ENCODE results near the gene ARL8A. TPM values are rescaled to one million over a fixed set of nuclear protein-coding genes. Genes with fewer than 3 reads are reported as not detected.

ARL8A gene
- polyA plus RNA-seq, 2 of the 4 experiments (the other 2 are of a cell fraction): 23.4 to 49.8 TPM

GRCh38 chr1:202133496-202133895, 11.0 kb downstream of the ARL8A start:
- 0 out of 3 replicates have a peak, but pooled peaks cover 5% of the 10 kb centered on the region for H3K4me1 ChIP-seq
- ChIA-PET POLR2A (no interaction called here), CTCF (interaction anchor here (1.8 to 31.9 kb wide), 5 partner anchors 10 to 238 kb away, joined by 4 to 1624 read pairs (median 25); partner anchors contain the start of genes ELF3, GPR37L1 and RNPEP)
- no peak overlapping the region for H3K27ac ChIP-seq
- ATAC-seq (no peak), DNase-seq (ENCODE audit: low read depth in 1 of 2, low spot score in 1 of 2) (no peak), FAIRE-seq (no peak)
- no peaks in the 10 kb centered on the region for H3K9me3 ChIP-seq
- 83% methylated on average over 8 of the region's 8 CpGs for WGBS (ENCODE audit: missing lambda C conversion rate)
- TF ChIP-seq, protein P1, sequence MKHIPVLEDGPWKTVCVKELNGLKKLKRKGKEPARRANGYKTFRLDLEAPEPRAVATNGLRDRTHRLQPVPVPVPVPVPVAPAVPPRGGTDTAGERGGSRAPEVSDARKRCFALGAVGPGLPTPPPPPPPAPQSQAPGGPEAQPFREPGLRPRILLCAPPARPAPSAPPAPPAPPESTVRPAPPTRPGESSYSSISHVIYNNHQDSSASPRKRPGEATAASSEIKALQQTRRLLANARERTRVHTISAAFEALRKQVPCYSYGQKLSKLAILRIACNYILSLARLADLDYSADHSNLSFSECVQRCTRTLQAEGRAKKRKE (CRISPR knock-in tag; IDR thresholded peaks at IDR 0.05; ENCODE audit: low read depth): no peak
- TF ChIP-seq ZNF302 (CRISPR knock-in tag; IDR thresholded peaks at IDR 0.05): no peak
- no peak for TF ChIP-seq TFCP2L1 (CRISPR knock-in tag; IDR thresholded peaks at IDR 0.05)
- no peak for TF ChIP-seq FOSL2 (IDR thresholded peaks at IDR 0.05)
- TF ChIP-seq FOSL2 (CRISPR knock-in tag; IDR thresholded peaks at IDR 0.05): no peak
- TF ChIP-seq KDM1A (IDR thresholded peaks at IDR 0.05; ENCODE audit: low read depth): no peak
- no peak for TF ChIP-seq ELK1 (IDR thresholded peaks at IDR 0.05; ENCODE audit: low read depth, low read length)
- TF ChIP-seq POLR2AphosphoS2 (conservative IDR thresholded peaks at IDR 0.05; ENCODE audit: low read length): no peak
- no peak for TF ChIP-seq ESRRA (IDR thresholded peaks at IDR 0.05; ENCODE audit: borderline replicate concordance, low read length)
- no peak for TF ChIP-seq MAFK (IDR thresholded peaks at IDR 0.05; ENCODE audit: partially characterized antibody)
- TF ChIP-seq RCOR1 (IDR thresholded peaks at IDR 0.05; ENCODE audit: low read depth, low read length): no peak
- TF ChIP-seq ZFP36 (IDR thresholded peaks at IDR 0.05; ENCODE audit: borderline replicate concordance, partially characterized antibody): no peak
- no peak for TF ChIP-seq JUNB (IDR thresholded peaks at IDR 0.05)
- TF ChIP-seq MAZ (IDR thresholded peaks at IDR 0.05; ENCODE audit: borderline replicate concordance, low read depth, low read length): no peak
- TF ChIP-seq BHLHE40 (IDR thresholded peaks at IDR 0.05; ENCODE audit: low read depth, low read length): no peak
- no peak for TF ChIP-seq ZSCAN20 (CRISPR knock-in tag; IDR thresholded peaks at IDR 0.05)
- no peak overlapping the region for H3K4me2 ChIP-seq
- no peak overlapping the region for H3K4me3 ChIP-seq

DNA sequence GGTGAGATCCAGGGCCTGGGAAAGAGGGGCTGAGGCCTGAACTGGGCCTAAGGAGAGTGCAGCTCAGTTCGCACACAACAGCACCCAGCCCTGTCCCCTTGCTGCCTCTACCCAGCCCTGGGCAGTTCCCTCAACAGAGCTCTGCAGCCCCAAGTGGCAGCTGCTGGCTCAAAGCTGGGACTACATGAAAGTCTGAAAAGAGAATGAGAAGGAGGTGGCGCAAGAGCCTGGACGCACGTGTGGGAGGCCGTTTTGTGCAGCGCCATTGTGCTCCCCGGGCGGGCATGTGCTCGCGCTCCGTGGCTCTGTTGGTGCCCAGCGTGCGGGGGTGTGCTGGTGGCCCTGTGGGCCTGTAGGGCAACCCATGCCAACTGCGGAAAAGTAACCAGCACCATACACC, 11.5 kb downstream of the ARL8A start:
- 89% methylated on average over 14 of the region's 14 CpGs for WGBS (ENCODE audit: missing lambda C conversion rate)
- Histone ChIP-seq H3K4me3 (no peak overlapping the region), H3K4me2 (no peak overlapping the region), H3K4me1 (0 out of 3 replicates have a peak, but pooled peaks cover 5% of the 10 kb centered on the region), H3K9me3 (no peaks in the 10 kb centered on the region), H3K27ac (no peak overlapping the region)
- POLR2A ChIA-PET: interaction anchor here (0.5 kb wide), 1 partner anchor 17 kb away, joined by 4 read pairs; no protein-coding TSS in a partner anchor
- FAIRE-seq: no peak
- CTCF ChIA-PET: interaction anchor here (1.8 to 31.9 kb wide), 5 partner anchors 11 to 238 kb away, joined by 4 to 1624 read pairs (median 25); partner anchors contain the start of genes ELF3, GPR37L1 and RNPEP
- ATAC-seq: peak in 1 of 2 experiments; percentile 23; a peak in 3 of 6 replicates
- DNase-seq (ENCODE audit: low read depth in 1 of 2, low spot score in 1 of 2): no peak
- TF ChIP-seq JUN (IDR thresholded peaks at IDR 0.05): no peak; a peak in 1 of 5 replicates
- no peak for TF ChIP-seq PHF8 (IDR thresholded peaks at IDR 0.05; ENCODE audit: borderline replicate concordance, low read depth)
- no peak for TF ChIP-seq ZSCAN20 (CRISPR knock-in tag; IDR thresholded peaks at IDR 0.05)
- no peak for TF ChIP-seq RAD21 (conservative IDR thresholded peaks at IDR 0.05 in 1 of 2, IDR thresholded peaks at IDR 0.05 in 1 of 2)
- TF ChIP-seq MAFK (IDR thresholded peaks at IDR 0.05; ENCODE audit: partially characterized antibody): no peak
- TF ChIP-seq HDAC2 (IDR thresholded peaks at IDR 0.05): no peak
- TF ChIP-seq, protein P1 (CRISPR knock-in tag; IDR thresholded peaks at IDR 0.05; ENCODE audit: low read depth): no peak
- no peak for TF ChIP-seq ZFP36 (IDR thresholded peaks at IDR 0.05; ENCODE audit: borderline replicate concordance, partially characterized antibody)
- no peak for TF ChIP-seq HOXB13 (CRISPR knock-in tag; IDR thresholded peaks at IDR 0.05; ENCODE audit: low read depth)
- no peak for TF ChIP-seq CBX8 (IDR thresholded peaks at IDR 0.05)
- TF ChIP-seq, protein P2, sequence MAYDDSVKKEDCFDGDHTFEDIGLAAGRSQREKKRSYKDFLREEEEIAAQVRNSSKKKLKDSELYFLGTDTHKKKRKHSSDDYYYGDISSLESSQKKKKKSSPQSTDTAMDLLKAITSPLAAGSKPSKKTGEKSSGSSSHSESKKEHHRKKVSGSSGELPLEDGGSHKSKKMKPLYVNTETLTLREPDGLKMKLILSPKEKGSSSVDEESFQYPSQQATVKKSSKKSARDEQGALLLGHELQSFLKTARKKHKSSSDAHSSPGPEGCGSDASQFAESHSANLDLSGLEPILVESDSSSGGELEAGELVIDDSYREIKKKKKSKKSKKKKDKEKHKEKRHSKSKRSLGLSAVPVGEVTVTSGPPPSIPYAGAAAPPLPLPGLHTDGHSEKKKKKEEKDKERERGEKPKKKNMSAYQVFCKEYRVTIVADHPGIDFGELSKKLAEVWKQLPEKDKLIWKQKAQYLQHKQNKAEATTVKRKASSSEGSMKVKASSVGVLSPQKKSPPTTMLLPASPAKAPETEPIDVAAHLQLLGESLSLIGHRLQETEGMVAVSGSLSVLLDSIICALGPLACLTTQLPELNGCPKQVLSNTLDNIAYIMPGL (CRISPR knock-in tag; IDR thresholded peaks at IDR 0.05; ENCODE audit: borderline replicate concordance): no peak
- no peak for TF ChIP-seq ZC3H11A (IDR thresholded peaks at IDR 0.05)
- no peak for TF ChIP-seq HOXB5 (CRISPR knock-in tag; IDR thresholded peaks at IDR 0.05)
- TF ChIP-seq ESRRA (IDR thresholded peaks at IDR 0.05; ENCODE audit: borderline replicate concordance, low read length): no peak
- TF ChIP-seq ZNF302 (CRISPR knock-in tag; IDR thresholded peaks at IDR 0.05): no peak
- no peak for TF ChIP-seq POLR2AphosphoS2 (conservative IDR thresholded peaks at IDR 0.05; ENCODE audit: low read length)
- no peak for TF ChIP-seq CHD4 (IDR thresholded peaks at IDR 0.05; ENCODE audit: borderline replicate concordance)

All from A549 (cell line).